GM13977 (cell line): ENCODE measurements around the gene AMH.

Source experiments
- DNase-seq: peaks from one replicate; pipeline ENCODE4 v3.0.0; 2012; ENCODE audit warnings: low spot score
- in situ Hi-C: fragments of 300-500 bp; cut with MboI; formaldehyde crosslinking; loops from one replicate; pipeline ENCODE4 v1.12.0; 2022; ENCODE audit warnings: low sequenced_read_pairs, low pct_unique_long_range_greater_than_20kb, mixed read lengths, inconsistent platforms; ENCODE audit not compliant: unreplicated experiment
- TF ChIP-seq, protein P1 (sequence below): IDR thresholded peaks from 2 replicates; pipeline ENCODE4 v1.5.1; 2012; ENCODE audit warnings: mild to moderate bottlenecking, control low read depth; ENCODE audit not compliant: insufficient read depth; ENCODE audit errors: extremely low read depth, missing control alignments

Gene AMH

DNA sequence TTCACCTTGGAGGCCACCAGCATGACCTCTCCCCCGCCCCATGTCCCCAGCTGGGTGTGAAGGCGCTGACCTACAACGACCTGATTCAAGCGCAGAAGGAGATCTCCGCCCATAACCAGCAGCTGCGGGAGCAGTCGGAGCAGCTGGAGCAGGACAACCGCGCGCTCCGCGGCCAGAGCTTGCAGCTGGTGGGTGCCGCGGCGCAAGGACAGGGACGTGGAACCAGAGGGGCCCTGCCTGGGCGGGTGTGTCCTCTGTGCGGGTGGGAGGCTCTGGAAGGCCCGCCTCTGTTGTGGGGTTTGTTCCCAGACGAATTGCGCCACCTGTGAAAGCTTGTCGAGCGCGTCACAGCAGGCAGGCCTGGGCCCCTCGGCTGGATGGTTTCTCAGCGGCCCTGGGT is 35.3 kb upstream of the AMH start:
- in situ Hi-C loops, result no loop called here
- no peak for DNase-seq
- TF ChIP-seq, protein P1, sequence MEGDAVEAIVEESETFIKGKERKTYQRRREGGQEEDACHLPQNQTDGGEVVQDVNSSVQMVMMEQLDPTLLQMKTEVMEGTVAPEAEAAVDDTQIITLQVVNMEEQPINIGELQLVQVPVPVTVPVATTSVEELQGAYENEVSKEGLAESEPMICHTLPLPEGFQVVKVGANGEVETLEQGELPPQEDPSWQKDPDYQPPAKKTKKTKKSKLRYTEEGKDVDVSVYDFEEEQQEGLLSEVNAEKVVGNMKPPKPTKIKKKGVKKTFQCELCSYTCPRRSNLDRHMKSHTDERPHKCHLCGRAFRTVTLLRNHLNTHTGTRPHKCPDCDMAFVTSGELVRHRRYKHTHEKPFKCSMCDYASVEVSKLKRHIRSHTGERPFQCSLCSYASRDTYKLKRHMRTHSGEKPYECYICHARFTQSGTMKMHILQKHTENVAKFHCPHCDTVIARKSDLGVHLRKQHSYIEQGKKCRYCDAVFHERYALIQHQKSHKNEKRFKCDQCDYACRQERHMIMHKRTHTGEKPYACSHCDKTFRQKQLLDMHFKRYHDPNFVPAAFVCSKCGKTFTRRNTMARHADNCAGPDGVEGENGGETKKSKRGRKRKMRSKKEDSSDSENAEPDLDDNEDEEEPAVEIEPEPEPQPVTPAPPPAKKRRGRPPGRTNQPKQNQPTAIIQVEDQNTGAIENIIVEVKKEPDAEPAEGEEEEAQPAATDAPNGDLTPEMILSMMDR, result no peak

DNA sequence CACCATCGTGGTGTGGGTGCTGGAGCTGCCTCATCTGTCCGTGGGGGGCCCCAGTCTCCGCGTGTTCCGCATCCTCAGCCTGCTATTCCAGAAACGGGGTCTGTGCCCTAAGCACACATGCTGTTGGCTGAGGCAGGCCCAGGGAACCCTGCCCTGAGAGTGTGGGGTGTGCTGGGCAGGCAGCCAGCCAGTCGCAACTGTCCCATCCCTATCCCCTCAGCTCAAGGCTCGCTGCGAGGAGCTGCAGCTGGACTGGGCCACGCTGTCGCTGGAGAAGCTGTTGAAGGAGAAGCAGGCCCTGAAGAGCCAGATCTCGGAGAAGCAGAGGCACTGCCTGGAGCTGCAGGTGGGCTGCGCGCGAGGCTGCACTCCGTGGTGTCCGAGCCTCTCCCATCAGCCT is 34.9 kb upstream of the AMH start:
- in situ Hi-C loops, result no loop called here
- no peak for DNase-seq
- TF ChIP-seq, protein P1, result no peak

DNA sequence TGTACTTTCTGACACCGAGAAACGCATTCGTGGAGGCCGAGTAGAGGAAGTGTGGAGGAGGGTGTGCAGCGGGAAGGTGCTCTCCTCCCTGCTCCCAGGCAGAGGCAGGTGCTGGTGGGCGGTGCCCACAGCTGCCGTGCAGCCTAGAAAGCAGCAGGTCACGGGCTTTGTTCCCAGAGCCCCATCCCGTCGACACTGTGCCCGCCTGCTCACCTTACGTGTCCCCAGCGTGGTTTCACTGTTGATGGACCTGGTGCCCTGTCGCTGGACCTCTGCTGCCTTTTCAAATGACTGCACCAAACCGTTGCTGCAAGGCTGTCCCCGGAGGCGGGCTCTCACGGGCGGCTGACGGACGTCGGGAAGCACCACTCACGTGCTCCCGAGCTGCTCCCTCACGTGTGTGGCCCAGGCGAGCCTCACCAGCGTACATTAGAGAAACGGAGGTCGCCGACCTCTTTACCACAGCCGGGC is 33.8 kb upstream of the AMH start:
- no peak for DNase-seq
- in situ Hi-C loops, result no loop called here
- TF ChIP-seq, protein P1, result no peak

DNA sequence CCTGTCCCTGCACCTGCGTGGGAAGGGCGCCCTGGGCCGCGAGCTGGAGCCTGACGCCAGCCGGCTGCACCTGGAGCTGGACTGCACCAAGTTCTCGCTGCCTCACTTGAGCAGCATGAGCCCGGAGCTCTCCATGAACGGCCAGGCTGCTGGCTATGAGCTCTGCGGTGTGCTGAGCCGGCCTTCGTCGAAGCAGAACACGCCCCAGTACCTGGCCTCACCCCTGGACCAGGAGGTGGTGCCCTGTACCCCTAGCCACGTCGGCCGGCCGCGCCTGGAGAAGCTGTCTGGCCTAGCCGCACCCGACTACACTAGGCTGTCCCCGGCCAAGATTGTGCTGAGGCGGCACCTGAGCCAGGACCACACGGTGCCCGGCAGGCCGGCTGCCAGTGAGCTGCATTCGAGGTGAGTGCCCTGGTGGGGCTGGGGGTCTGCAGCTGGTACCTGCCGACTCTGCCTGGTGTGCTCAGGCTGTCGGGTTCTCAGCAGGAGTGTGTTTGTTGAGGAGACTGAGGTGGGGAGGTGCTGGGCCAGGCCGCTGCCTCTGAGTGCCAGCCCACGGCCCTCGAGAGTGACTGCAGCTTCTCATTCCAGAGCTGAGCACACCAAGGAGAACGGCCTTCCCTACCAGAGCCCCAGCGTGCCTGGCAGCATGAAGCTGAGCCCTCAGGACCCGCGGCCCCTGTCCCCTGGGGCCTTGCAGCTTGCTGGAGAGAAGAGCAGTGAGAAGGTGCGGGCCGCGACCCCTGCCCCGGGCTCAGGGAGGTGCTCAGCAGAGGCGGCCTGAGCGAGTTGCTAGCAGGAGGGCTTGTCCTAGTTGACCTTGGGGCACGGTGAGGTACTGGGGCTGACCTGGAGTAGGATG is 32.5 kb upstream of the AMH start:
- TF ChIP-seq, protein P1, result no peak
- no peak for DNase-seq
- in situ Hi-C loops, result no loop called here

DNA sequence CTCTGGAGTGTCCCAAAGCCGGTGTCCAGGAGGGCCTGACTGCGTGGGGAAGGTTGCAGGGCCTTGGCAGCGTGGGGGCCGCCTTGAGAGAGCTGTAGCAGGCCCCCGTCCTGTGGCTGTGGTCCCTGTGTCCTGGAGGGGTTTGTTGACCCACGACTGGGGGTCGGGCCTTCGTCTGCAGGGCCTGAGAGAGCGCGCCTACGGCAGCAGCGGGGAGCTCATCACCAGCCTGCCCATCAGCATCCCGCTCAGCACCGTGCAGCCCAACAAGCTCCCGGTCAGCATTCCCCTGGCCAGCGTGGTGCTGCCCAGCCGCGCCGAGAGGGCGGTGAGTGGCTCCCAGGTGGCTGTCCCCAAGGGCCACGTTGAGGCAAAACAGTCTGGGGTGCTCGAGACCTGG is 31.5 kb upstream of the AMH start:
- DNase-seq, result no peak
- in situ Hi-C loops, result no loop called here
- TF ChIP-seq, protein P1, result no peak

DNA sequence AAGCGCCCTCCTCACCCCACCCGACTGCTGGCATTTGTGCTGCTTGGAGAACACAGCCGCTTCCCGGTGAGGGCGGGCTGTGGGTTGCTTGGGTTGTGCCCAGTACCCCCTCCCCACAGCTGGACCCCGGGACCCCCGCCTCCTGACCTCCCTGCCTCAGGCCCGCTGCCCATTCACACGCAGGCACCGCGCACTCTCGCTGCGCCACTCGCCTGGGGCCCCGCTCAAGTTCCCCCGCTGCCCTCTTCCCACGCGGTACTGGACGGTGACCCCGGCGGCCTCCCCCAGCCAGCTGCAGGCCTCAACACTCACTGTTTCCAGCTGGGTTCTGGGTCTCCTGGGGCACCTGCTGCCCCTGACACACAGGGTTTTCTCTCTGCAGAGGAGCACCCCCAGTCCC is 29.4 kb upstream of the AMH start:
- no peak for DNase-seq
- TF ChIP-seq, protein P1, result no peak
- in situ Hi-C loops, result no loop called here
